NB4 (cell line): Measurements from ENCODE around the gene QSOX2.

Source experiments
- CTCF ChIP-seq: IDR thresholded peaks from one replicate; pipeline ENCODE4 v1.5.1; 2012; ENCODE audit warnings: low read depth, low read length
- POLR2A ChIP-seq: IDR thresholded peaks from 2 replicates; pipeline ENCODE4 v1.6.1; 2011; ENCODE audit warnings: mild to moderate bottlenecking; ENCODE audit not compliant: insufficient read length; ENCODE audit errors: extremely low read depth

- TF ChIP-seq POLR2A = no peak
- TF ChIP-seq CTCF = no peak
Observed at GRCh38 chr9:136282272-136282861, 36.8 kb upstream of the QSOX2 start.
